Colon (tissue), 2 donors: ENCODE data around the gene SLC22A15.

Experiments used
- FAIRE-seq: peaks from 2 replicates; lab custom pipeline; 2012; peaks lifted over from hg19 to GRCh38; lab: Jason Lieb, UNC
- donor health status: control.
- donor health status: control.

The SLC22A15 gene

DNA sequence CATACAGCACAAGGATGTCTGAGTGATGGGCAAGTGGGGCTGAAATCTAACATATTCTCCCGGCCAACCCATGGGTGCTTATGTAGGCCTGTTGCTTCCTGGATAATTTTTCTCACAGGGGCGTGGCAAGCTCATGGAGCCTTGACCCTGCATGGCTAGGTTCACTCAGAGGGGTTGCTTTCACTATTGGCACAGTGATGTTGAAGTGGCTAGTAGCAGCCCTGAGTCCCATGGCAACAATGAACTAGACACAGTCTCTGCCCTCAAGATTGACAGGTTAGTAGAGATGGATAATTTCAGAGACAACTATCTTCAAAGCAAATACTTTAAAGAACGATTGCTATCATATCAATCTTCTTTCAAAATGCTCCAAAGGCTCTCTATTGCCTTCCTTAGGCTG, 128.4 kb downstream of the SLC22A15 start:
- FAIRE-seq = no peak

DNA sequence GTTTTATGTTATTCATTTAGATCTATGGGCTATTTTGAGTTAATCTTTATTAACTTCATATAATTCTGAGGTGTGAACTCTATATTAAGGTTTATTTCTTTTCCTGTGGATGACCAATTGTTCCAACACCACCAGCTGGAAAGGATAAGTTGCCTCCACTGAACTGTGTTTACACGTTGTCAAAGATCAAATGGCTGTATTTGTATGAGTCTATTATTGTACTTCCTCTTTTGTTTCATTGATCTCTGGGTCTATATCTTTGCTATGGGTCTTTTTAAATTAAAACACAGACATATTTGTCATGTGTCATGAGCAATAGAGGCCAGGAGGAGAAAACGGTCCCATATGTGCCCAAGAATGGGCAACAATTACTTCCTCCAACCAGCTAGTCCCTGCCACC, 129.7 kb downstream of the SLC22A15 start:
- FAIRE-seq = no peak

DNA sequence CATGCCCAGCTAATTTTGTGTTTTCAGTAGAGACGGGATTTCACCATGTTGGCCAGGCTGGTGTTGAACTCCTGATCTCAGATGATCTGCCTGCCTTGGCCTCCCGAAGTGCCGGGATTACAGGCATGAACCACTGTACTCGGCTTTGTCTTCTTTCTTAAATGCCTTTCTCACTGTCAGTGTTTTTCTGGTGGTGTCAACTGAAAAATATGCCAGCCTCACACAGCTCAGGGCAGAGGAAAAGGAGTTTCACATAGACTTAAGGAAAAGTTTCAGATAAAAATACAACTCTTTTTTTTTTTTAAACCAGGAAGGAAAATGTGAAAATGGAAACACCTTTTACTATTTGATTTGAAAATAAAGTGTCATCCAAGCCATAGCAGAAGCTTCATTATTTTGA, 130.3 kb downstream of the SLC22A15 start:
- no peak for FAIRE-seq

DNA sequence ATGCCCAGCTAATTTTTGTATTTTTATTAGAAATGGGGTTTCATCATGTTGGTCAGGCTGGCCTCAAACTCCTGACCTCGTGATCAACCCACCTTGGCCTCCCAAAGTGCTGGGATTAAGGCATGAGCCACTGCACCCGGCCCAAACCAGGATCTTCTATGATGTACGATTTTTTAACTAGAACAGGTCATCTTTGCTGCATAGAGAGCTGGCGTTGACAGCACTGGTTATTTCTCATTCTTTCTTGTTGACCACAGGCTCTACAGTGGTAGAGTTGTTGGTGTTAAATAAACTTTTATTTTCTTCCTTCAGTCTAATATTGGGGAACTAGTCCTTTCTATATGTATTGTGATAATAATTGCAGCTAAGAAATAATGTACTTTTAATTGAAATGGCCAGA, 131.1 kb downstream of the SLC22A15 start:
- no peak for FAIRE-seq

DNA sequence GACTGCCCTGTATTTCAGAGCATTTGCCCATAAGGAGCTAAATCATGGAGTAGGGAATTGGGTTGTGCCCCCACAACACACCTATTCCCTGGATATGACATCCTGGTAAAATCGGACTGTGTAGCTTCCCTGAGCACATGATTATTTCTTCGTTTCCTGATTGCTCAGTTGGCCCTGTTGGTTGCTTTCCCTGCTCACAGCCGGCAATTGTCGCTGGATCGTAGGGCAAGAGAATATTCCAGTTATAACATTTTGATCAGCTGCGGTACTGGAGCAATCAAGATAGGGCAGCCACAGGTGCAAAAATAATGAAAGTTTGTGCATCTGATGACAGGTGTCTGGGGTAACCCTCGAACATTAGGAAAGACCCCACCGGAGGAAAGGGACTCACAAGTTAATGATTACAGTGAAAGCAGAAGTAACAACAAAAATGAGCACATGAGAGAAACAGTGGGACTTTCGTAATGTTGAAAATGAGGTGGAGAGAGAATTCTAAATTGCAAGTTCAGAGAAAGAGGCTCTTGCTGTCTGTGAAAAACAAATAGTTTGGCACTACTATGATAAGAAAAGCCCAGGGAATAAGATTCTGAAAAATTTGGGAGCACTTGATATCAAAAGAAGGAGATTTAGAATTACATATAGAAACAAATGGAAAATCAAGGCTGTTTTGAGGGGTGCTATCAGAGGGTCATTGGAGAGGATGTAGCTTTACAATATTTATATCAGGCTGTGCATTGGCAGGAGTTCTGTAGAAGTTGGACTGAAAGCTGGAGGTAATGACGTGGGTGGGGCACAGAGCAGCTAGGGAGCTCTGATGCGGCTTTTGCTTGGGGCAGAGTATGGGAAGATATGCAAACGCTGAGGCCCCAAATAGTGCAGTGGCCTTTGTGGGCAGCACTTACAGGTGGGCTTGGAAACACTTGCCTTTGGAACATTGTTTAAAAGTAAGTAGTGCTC, 134.5 kb downstream of the SLC22A15 start, which contains the start of gene MAB21L3:
Gene MAB21L3, plus strand, starts transcription at position 833 of the 957 bp plus-strand sequence. CDS start 1,217 bp downstream, outside the sequence.
- FAIRE-seq = no peak

DNA sequence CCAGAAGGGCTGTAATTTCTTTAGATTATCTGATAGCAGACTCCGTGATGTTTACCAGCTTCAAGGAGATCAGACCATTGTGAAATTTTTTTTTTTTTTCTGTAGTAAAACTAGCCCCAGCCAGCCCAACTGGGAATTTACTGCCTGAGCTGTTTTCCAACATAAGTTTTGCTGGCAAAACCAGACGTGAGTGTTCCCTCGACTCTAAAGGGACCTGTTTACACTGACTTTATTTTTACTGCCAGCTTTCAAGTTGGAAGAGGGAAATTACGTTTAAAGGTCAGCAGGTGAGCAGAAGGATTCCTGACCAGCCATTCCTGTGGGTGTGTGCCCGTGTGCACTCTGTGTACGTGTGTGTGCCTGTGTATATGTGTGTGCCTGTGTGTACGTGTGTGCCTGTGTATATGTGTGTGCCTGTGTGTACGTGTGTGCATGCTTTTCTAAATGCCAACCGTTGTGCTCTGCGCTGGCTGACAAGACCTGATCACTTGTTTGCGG, 135.3 kb downstream of the SLC22A15 start:
- FAIRE-seq = no peak

DNA sequence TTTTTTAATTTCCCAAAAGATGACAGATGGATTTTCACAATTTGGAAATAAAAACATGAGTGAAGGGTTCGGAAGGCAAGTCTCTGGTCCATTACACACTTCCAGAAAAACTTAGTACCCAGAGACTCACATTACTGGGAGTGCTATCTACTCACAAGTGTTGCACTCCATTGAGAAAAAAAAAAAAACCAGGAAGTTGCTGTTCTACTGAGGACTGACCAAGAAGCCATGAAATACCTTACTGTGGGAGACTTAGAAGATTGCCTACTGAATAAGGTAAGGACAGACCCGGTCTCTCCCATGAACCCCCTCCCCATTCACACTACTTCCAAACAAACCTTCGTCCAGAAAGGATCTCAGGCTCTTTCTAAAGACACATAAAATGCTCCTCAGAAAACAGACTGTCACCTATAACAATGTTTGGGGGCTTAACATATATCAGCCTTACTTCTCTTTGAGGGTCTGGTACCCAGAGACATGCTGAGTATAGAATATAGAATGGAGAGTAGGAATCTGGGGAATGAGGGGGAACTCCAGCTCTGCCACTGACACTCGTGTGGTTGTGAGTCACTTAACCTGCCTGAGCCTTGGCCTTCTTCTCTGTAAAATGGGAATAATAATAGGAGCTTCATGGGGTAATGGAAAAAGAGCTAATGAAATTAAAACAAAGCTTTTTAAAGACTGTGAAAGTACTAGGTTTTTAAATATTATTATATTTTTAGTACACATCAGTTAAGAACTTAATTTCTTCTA, 136.3 kb downstream of the SLC22A15 start:
- no peak for FAIRE-seq

DNA sequence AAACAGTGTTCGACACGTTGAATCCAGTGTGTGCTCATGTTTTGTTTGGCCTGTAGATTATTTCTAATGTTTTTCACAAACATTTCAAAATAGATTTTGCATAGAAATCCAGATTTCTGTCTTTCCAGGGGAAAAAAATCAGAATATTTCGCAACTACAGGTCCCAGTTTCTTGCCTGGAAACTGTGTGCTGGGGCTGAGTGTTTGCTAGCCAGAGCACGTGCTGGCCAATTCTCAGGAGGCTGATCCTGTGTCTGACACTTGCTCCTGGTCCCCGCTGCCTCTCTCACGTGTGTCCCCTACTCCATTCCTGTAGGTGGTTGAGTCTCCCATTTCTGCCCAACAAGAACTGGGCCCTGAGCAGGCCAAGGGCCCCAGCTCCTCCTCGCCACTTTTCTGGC, 137.3 kb downstream of the SLC22A15 start:
- FAIRE-seq = no peak

DNA sequence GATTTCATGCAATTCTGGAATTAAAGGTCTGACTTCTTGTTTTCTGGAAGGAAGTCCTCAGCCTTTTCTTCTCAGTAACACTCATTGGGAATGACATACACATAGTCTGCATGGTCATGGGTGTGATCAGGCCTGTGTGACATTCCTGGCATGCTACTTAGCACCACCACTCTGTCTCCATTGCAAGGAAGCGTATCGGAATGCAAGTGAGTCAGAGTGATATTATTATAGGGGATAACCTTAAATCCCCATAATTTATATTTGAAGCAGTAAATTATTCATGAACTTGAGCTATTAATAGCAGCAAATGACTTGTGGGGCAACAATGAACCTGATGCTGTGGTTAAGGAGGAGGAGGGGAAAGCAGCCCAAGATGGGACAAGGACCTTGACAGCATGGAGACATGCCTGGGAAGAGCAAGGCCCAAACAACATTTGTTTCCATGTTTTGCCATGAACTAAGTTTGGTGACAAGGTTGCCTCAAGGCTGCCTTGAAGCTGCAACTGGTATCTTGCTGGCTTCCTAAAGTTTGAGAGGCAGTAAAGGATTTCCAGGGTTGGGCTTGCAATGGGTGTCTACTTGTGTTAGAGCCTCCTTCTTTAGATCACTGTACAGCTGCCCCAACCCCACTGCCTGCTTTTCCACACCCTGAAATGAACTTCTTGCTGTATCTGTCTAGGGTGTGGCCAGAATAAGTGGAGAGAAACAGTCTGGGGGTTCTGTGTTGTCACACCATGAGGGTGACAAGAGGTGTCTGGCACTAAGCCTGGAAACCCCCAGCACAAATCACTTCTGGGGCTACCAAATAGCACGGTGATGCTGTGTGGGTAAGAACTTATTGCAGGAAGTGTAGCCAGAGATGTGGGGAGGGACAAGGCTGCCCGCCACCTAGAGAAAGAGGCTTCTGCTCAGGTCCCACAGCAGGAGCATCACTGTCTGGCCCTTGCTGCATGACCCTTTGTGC, 139.4 kb downstream of the SLC22A15 start:
- no peak for FAIRE-seq

DNA sequence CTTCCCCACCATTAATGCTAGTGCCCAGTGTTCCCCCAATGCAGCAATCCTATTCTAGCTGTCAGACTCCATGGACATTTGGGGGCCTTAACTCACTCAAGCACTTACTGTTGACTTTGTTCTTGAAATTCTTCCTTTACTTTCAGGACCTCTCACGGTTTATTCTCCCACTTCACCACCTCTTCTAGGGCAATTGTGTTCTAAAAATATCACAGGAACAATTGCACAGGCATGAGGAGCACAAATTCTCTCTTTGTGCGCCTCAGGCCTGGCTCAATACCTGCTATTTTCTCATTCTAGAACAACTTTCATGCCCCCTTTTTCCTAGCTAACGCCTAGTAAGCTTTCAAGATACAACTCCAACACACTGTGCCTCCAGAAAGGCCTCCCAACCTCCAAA, 142.2 kb downstream of the SLC22A15 start:
- FAIRE-seq = no peak
